ENCODE data around the gene IL6R.
"Not testable (repeated sequence)": the region's sequence is repeated elsewhere in the genome, so short reads cannot be mapped to it uniquely, and the experiment has no call there.

The IL6R gene

GRCh38 chr1:154404984-154405746 is at the start of gene IL6R:
TSS of gene IL6R (plus strand) at chr1:154405343. CDS start at chr1:154405630, 287 bp downstream.
- DNase-seq, result no peak

- no peak for DNase-seq
Observed at GRCh38 chr1:154358519-154358918, 46.6 kb upstream of the IL6R start.

GRCh38 chr1:154360288-154360687 is 44.9 kb upstream of the IL6R start:
- no peak for DNase-seq

GRCh38 chr1:154360881-154361280 is 44.3 kb upstream of the IL6R start:
- not testable (repeated sequence) for DNase-seq

- no peak for DNase-seq
Observed at GRCh38 chr1:154361357-154361756, 43.8 kb upstream of the IL6R start.

- no peak for DNase-seq
Observed at GRCh38 chr1:154371436-154371835, 33.7 kb upstream of the IL6R start.

GRCh38 chr1:154373777-154374357 is 31.3 kb upstream of the IL6R start:
- DNase-seq, result not testable (repeated sequence)

GRCh38 chr1:154379301-154379700 is 25.8 kb upstream of the IL6R start:
- DNase-seq, result no peak

GRCh38 chr1:154384650-154385489 is 20.3 kb upstream of the IL6R start:
- DNase-seq, result no peak

GRCh38 chr1:154386643-154387352 is 18.3 kb upstream of the IL6R start:
- DNase-seq, result no peak

GRCh38 chr1:154391086-154391770 is 13.9 kb upstream of the IL6R start:
- DNase-seq, result no peak

- DNase-seq, result no peak
Observed at GRCh38 chr1:154398141-154398540, 7.0 kb upstream of the IL6R start.

- DNase-seq, result no peak
Observed at GRCh38 chr1:154398678-154399077, 6.5 kb upstream of the IL6R start.

GRCh38 chr1:154400381-154400801 is 4.8 kb upstream of the IL6R start:
- DNase-seq, result no peak

GRCh38 chr1:154402409-154402921 is 2.7 kb upstream of the IL6R start:
- DNase-seq, result no peak

- DNase-seq, result peak; percentile 69
Observed at GRCh38 chr1:154403261-154403943, 1.7 kb upstream of the IL6R start.

- no peak for DNase-seq
Observed at GRCh38 chr1:154403983-154404382, 1.2 kb upstream of the IL6R start.

- no peak for DNase-seq
Observed at GRCh38 chr1:154404511-154404931, 622 bp upstream of the IL6R start.

- DNase-seq, result no peak
Observed at GRCh38 chr1:154405747-154406571, 816 bp downstream of the IL6R start.

- DNase-seq, result no peak
Observed at GRCh38 chr1:154406572-154406879, 1.4 kb downstream of the IL6R start.

- DNase-seq, result no peak
Observed at GRCh38 chr1:154406886-154407197, 1.7 kb downstream of the IL6R start.

Measured in NK-92 treated with Interleukin-12 subunit alpha and Interleukin-12 subunit beta, amount 100 ng/mL, for 24 hours (cell line).